HG03558 (cell line): Measurements from ENCODE around the gene DUS4L.
A peak's percentile ranks its signal among the peaks of the same experiment; 100 is the strongest.
"Not testable (repeated sequence)": the region's sequence is repeated elsewhere in the genome, so short reads cannot be mapped to it uniquely, and the experiment has no call there.

Source experiments
- ATAC-seq: cut with Tn5 transposase; IDR thresholded peaks from one replicate; pipeline ENCODE4 v1.9.1; 2021; ENCODE audit warnings: moderate number of reproducible peaks; ENCODE audit not compliant: unreplicated experiment; ENCODE audit errors: extremely low read depth

DUS4L gene

DNA sequence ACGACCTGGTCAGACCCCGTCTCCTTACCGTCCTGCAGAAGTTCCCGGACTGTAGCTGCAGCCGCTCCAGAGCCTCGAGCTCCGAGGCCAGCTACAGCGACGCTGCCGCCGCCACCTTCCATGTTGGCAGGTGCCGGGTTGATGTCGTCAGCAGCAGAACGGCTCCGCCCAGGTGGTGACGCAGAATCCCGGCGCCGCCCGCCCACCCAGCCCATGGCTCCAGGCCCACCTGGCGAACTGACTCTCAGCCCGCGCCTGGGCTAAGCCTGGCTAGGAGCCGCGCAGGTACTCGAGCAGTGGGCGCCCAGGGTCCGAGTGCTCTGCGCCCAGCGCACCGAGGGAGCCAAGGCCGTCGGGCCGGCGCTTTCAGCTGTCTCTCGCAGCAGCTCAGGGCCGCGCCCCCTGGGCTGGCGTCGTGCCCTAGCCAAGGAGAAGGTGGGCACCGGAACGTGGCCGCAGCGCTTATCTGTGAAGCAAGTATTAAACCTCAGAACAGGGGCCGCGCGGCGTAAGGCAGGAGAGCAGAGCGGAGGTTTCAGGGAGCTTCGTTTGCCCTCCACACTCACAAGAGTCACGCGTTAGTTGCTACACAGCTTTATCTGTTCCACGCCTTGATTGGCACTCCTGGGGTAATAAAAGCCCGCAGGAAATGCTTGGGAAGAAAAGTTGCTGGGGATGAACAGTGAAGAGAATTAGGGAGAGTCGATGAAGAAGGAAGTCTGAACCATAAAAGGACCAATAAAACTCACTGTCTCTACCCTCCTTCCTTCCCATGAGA is at the start of gene DUS4L, which contains the start of gene COG5:
Gene DUS4L (plus strand): TSS at position 197 of the 778 bp plus-strand sequence. CDS start 3,100 bp downstream, outside the sequence.
Gene COG5 (minus strand): TSS at position 146 of the 778 bp plus-strand sequence. CDS start 24 bp downstream, at position 122.
- peak; percentile 96 for ATAC-seq

DNA sequence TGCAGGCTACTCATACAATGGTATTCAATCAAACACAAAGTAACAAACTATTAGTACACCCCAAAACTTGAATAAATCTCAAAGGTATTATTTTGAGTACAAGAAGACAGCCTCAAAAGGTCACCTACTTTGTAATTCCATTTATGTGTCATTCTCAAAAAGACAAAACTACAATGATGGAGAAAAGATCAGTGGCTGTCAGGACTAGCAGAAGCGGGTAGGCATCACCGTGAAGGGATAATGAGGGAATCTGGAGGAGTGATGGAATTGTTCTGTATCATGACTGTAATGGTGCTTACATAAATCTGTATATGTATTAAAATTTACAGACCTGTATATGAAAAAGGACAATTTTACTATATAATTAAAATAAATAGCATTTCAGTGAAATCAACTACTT is 37.1 kb upstream of the DUS4L start:
- ATAC-seq, result no peak

DNA sequence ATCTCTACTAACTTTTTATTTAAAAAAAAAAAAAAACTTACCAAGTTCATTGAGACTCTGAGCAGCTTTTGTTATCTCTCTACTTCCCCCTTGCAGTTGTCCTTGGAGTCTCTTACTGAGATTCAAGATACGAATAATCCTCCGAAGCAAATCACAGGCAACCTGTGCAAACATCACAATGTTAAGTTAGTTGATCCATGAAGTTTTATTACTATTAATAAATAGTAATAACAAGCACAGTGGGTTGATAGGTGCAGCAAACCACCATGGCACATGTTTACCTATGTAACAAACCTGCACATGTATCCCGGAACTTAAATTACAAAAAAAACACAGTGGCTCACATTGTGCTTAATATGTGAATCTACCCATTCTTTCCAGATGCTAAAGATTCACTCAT is 36.6 kb upstream of the DUS4L start:
- no peak for ATAC-seq

DNA sequence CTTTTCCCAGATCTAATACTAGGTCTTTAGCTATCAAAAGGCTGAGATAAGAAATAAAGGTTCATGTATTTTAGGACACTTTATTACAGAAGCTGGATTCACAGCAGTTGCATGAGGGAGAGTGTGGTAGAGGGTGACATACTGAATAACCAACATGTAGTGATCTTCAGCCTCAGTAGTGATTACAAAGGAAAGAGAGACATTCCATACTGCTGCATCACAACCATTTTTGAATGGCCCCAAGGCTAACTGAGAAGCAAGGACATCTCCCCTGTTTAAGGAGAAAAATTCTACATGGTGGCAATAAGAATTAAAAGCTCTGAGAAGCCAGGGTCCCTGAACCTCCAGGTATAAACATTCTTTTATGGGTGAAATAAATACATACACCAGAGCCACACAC is 35.3 kb upstream of the DUS4L start:
- ATAC-seq, result no peak

- ATAC-seq, result no peak
Measured at GRCh38 chr7:107530751-107531150, 33.0 kb upstream of the DUS4L start.

- ATAC-seq, result no peak
Measured at GRCh38 chr7:107534139-107534538, 29.6 kb upstream of the DUS4L start.

DNA sequence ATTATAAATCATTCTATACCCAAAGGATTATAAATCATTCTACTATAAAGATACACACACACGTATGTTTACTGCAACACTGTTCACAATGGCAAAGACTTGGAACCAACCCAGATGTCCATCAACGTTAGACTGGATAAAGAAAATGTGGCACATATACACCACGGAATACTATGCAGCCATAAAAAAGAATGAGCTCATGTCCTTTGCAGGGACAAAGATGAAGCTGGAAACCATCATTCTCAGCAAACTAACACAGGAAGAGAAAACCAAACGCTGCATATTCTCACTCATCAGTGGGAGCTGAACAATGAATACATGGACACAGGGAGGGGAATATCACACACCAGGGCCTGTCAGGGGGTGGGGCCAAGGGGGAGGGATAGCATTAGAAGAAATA is 26.5 kb upstream of the DUS4L start:
- ATAC-seq, result not testable (repeated sequence)

DNA sequence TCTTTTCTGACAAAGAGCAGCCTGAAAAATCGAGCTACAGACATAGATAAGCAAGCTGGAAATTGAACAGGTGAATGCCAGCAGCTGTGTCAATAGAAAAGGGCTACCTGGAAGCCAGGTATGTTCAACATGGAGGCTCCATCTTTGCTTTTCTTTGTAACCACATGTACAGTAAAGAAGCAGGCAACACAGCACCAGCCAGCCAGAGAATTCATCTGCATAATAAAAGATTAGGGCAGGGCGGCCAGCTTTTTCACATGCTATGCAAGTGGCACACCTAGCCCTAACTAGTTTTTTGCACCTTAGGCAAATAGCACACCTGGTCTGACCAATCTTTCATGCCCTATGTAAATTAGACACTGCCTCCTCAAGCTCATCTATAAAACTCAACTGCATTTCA is 25.8 kb upstream of the DUS4L start:
- no peak for ATAC-seq

- no peak for ATAC-seq
Measured at GRCh38 chr7:107543338-107543993, 20.3 kb upstream of the DUS4L start.

DNA sequence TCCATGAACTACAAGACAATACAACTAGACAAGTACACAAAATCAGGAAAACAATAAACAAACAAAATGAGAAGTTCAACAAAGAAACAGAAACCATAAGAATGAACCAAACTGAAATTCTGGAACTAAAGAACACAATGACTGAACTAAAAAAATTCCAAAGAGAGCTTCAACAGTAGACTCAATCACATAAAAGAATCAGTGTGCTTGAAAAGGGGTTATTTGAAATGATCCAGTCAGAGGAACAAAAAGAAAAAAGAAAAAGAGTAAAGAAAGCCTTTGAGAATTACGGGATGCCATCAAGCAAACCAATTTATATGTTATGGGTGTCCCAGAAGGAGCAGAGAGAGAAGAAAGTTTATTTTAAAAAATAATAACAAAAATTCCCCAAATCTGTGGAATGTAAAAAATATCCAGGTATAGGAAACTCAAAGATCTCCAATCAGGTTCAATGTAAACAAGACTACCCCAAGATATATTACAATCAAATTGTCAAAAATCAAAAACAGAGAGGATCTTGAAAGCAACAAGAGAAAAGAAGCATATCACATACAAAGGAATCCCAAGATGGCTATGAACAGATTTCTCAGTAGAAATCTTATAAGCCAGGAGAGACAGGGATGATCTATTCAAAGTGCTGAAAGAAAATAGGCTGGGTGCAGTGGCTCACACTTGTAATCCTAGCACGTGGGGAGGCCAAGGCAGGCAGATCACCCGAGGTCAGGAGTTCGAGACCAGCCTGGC is 18.8 kb upstream of the DUS4L start:
- no peak for ATAC-seq

DNA sequence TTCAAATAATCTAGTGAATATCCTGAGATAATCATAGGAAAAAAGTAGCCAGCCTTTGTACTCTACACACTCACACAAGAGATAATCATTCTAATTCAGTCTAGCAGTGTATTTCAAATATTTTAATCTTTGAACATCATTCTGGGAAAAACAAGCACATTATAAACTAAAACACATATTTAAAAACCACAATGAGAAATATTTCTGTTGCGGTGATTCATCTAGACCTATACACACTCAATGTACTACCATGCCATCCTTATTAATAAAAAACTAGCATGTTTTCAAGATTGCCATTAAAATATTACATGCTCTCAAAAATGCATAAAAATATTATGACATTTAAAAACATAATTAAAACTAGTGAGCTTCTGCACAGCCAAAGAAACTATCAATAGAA is 11.8 kb upstream of the DUS4L start:
- no peak for ATAC-seq

- no peak for ATAC-seq
Measured at GRCh38 chr7:107555893-107556292, 7.9 kb upstream of the DUS4L start.

DNA sequence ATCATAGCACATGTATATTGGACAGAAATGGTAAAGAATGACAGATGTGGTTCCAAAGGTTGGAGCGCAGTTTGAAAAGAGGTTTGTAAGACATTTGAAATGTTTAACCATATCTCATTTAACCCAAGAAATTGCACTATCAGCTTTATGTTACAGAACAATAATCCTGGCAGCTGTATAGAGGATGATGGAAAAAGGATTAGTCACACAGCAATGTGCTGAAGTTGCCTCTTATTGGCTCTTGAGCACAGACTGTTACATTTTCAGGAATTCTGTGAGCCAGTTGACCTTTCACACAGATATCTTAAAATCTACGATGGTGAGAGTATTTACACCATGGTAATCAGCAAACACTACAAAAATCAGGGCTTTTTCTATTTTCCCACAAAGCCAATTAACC is 3.9 kb upstream of the DUS4L start:
- ATAC-seq, result no peak

DNA sequence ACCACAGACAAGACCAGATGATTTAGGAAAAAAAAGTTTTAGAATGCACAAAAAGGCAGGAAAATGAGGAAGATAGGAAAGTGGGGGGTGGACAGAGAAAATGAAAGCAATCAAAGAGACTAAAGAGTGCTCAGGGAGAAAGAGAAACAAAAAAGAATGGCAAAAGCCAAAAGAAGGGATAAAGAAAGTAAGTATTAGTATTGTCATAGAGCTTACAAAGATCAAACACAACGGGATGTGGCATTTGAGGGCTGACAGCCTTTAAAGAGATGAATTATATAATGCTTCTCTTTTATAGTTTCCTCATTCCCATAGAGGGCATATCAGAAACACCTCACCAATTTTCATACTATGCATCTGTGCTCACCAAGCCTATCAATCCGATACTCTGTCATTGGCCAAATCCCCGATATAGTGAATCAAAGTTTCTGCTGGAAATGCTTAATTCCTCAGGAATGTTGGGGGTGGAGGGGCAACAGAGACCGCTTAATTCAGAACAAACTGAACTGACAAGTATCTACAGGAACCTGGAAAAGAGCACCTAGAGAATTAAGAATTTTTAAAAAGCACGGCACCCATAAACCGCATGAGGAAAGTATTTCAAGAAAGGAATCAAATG is 2.8 kb upstream of the DUS4L start:
- no peak for ATAC-seq

DNA sequence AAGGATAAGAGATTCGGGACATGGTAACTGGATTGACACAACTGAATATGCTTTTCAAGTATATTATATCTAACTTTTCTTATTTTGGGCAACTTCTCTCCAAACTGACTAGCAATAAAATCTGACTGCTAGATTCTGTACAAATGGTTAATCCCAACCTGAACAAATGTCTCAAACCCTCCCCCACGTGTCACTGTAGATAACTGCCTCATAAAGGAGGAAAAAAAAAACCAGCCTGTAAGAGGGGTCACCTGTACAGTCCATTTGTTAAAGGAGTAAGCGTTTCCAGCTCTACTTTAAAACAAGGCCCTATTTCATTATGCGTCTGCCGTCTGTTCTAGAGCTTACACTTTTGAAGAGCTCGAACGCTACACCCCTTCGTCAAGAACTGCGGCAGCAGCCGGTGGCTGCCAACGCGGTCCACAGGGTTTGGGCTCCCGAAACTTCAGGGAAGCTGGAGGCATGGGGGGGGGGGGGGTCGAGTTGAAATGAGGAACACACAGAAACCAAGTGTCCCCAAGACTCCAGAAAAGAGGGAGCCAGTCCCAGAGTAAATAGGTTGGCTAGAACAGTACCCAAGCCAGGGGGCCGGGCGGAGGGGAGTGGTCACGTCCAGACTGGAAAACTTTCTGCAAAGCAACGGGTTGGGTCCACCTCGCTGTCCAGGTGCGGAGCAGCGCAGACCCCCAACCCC is 543 bp upstream of the DUS4L start:
- ATAC-seq, result peak; percentile 22

- no peak for ATAC-seq
Measured at GRCh38 chr7:107564553-107565298, 955 bp downstream of the DUS4L start.

GRCh38 chr7:107570298-107570697 is 6.5 kb downstream of the DUS4L start:
- no peak for ATAC-seq

GRCh38 chr7:107573537-107573936 is 9.8 kb downstream of the DUS4L start:
- ATAC-seq, result no peak

- no peak for ATAC-seq
Measured at GRCh38 chr7:107579554-107579884, 15.7 kb downstream of the DUS4L start.
